ENCODE data around the gene MGAT3. TPM values are rescaled to one million over a fixed set of nuclear protein-coding genes. Genes with fewer than 3 reads are reported as not detected.

MGAT3 gene
- total and polyA plus RNA-seq, 10 donors: 1.3 to 14.4 (median 9.1) TPM

GRCh38 chr22:39534092-39534506 lies 77.3 kb downstream of the MGAT3 start:
- H3K9me3 ChIP-seq: no peaks in the 10 kb centered on the region
- WGBS, 5 donors: 81 to 89% (median 83%) methylated on average over 12 of the region's 12 CpGs
- TF ChIP-seq POLR2A (IDR thresholded peaks at IDR 0.05): no peak
- no peak for TF ChIP-seq POLR2AphosphoS5 (IDR thresholded peaks at IDR 0.05)
- TF ChIP-seq CTCF (IDR thresholded peaks at IDR 0.05 in 8 of 11, conservative IDR thresholded peaks at IDR 0.05 in 3 of 11): no peak
- peaks cover 0 to 24% (median 11%) of the 10 kb centered on the region in 6 donors for H3K36me3 ChIP-seq
- DNase-seq: peak; percentile 80
- no peak overlapping the region for H3K4me3 ChIP-seq
- no peaks in the 10 kb centered on the region for H3K27me3 ChIP-seq (replicated peaks in 1 of 7)
- intact Hi-C loops (cut with DNase I; ENCODE audit: low total_unique reads): loop anchor here (5.0 kb wide), 1 partner anchor 813 kb away; the partner anchor contains the start of gene ADSL
- peak overlapping the region in 2 of 8 donors; percentile 52 to 97 for H3K27ac ChIP-seq
- H3K4me1 ChIP-seq: peaks cover 34 to 58% (median 50%) of the 10 kb centered on the region in 6 donors

GRCh38 chr22:39534591-39535356 lies 78.0 kb downstream of the MGAT3 start:
- Histone ChIP-seq H3K4me3 (peak overlapping the region in 1 of 8 donors; percentile 36), H3K9me3 (no peaks in the 10 kb centered on the region), H3K4me1 (peaks cover 27 to 52% (median 43%) of the 10 kb centered on the region in 6 donors), H3K27me3 (replicated peaks in 1 of 7) (no peaks in the 10 kb centered on the region), H3K36me3 (peaks cover 0 to 17% (median 6%) of the 10 kb centered on the region in 6 donors), H3K27ac (peak overlapping the region in 2 of 8 donors; percentile 52 to 97)
- intact Hi-C loops (cut with DNase I; ENCODE audit: low total_unique reads): loop anchor here (5.0 kb wide), 2 partner anchors 503 to 813 kb away; partner anchors contain the start of gene ADSL
- 9 to 23% (median 12%) methylated on average over 17 to 41 of the region's 41 CpGs for WGBS, 5 donors
- DNase-seq: peak; percentile 95
- no peak for TF ChIP-seq POLR2A (IDR thresholded peaks at IDR 0.05)
- TF ChIP-seq CTCF (IDR thresholded peaks at IDR 0.05 in 8 of 11, conservative IDR thresholded peaks at IDR 0.05 in 3 of 11): peak; percentile 75 to 97 (median 95)
- peak in 2 of 3 donors; percentile 44 to 65 for TF ChIP-seq POLR2AphosphoS5 (IDR thresholded peaks at IDR 0.05)

GRCh38 chr22:39535357-39535725 lies 78.5 kb downstream of the MGAT3 start:
- intact Hi-C loops (cut with DNase I; ENCODE audit: low total_unique reads): loop anchor here (5.0 kb wide), 1 partner anchor 502 kb away; no protein-coding TSS in a partner anchor
- H3K36me3 ChIP-seq: peaks cover 0 to 12% (median under 1%) of the 10 kb centered on the region in 6 donors
- no peak overlapping the region for H3K27ac ChIP-seq
- 31 to 60% (median 48%) methylated on average over 6 to 13 of the region's 13 CpGs for WGBS, 5 donors
- no peak for TF ChIP-seq CTCF (IDR thresholded peaks at IDR 0.05 in 8 of 11, conservative IDR thresholded peaks at IDR 0.05 in 3 of 11)
- TF ChIP-seq POLR2A (IDR thresholded peaks at IDR 0.05): no peak
- TF ChIP-seq POLR2AphosphoS5 (IDR thresholded peaks at IDR 0.05): no peak
- no peak for DNase-seq
- no peaks in the 10 kb centered on the region for H3K27me3 ChIP-seq (replicated peaks in 1 of 7)
- H3K9me3 ChIP-seq: no peaks in the 10 kb centered on the region
- H3K4me3 ChIP-seq: no peak overlapping the region
- peaks cover 22 to 46% (median 37%) of the 10 kb centered on the region in 6 donors for H3K4me1 ChIP-seq

- intact Hi-C loops (cut with DNase I; ENCODE audit: low total_unique reads): loop anchor here (5.0 kb wide), 1 partner anchor 501 kb away; no protein-coding TSS in a partner anchor
- DNase-seq: no peak
- WGBS, 5 donors: 82 to 96% (median 88%) methylated on average over 15 of the region's 15 CpGs
These were observed 79.1 kb downstream of the MGAT3 start for GRCh38 chr22:39535831-39536449.

More at GRCh38 chr22:39535831-39536449, 79.1 kb downstream of the MGAT3 start:
- Histone ChIP-seq H3K9me3 (no peaks in the 10 kb centered on the region), H3K4me3 (no peak overlapping the region), H3K36me3 (peaks cover 0 to 6% (median 0%) of the 10 kb centered on the region in 6 donors), H3K27me3 (replicated peaks in 1 of 7) (no peaks in the 10 kb centered on the region), H3K4me1 (peaks cover 17 to 40% (median 31%) of the 10 kb centered on the region in 6 donors), H3K27ac (no peak overlapping the region)
- no peak for TF ChIP-seq POLR2AphosphoS5 (IDR thresholded peaks at IDR 0.05)
- no peak for TF ChIP-seq POLR2A (IDR thresholded peaks at IDR 0.05)
- no peak for TF ChIP-seq CTCF (IDR thresholded peaks at IDR 0.05 in 8 of 11, conservative IDR thresholded peaks at IDR 0.05 in 3 of 11)

Measured in spleen (tissue), 11 donors.